GM18870 (cell line): ENCODE results near the gene STUM.
"Not testable (repeated sequence)": the region's sequence is repeated elsewhere in the genome, so short reads cannot be mapped to it uniquely, and the experiment has no call there.

Experiments
- ATAC-seq: cut with Tn5 transposase; IDR thresholded peaks from one replicate; pipeline ENCODE4 v1.9.1; 2021; ENCODE audit warnings: moderate library complexity; ENCODE audit not compliant: unreplicated experiment

STUM gene

DNA sequence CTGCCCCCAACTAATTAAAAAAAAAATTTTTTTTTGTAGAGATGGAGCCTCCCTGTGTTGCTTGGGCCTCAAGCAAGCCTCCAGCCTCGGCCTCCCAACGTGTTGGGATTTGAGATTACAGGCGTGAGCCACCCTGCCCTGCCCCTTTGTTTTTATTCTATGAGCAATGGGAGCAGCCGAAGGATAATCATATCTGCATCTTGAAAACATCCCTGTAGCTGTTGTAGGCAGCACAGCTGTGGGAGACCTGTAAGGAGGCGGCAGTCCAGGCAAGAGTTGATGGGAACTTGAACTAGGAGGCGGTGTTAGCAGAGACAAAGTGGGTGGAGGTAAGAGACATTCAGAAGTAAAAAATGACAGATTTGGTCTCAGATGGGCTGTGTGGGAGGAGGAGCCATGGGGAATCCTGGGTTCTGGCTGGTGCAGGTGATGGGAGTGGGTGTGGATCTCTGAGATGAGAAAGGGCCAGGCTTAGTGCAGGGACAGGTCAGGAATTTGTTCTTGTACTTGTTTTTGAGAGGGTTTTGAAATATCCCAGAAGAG is 31.3 kb downstream of the STUM start:
- ATAC-seq: no peak

DNA sequence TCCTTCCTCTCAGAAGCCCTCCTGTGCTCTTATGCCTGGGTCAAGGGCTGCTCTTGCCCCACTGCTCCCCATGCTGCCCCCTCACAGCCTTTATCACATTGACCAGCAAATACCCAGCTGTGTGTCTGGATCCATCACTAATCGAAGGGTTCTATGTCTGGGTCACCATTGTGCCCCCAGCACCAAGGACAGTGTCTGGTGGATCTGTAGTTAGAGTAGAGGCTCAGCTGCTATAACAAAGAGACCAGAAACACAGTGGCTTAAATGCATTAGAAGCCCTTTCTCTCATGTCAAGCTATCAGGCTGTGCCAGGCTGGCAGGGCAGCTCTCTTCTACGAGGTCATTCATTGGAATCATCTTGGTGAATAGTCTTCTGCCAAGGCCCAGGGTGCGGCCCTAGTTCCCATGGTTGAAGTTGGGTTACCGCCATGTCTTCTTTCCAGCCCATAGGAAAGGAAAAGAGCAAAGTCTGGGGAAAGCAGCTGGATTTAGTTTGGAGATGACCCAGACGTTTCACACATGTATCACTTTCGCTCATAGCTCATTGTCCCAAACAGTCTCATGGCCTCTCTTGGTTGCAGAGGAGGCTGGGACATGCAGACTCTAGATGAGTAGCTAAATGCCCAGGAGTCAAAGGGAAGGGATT is 32.2 kb downstream of the STUM start:
- no peak for ATAC-seq

- ATAC-seq: no peak
Observed at GRCh38 chr1:226581650-226582330, 33.2 kb downstream of the STUM start.

DNA sequence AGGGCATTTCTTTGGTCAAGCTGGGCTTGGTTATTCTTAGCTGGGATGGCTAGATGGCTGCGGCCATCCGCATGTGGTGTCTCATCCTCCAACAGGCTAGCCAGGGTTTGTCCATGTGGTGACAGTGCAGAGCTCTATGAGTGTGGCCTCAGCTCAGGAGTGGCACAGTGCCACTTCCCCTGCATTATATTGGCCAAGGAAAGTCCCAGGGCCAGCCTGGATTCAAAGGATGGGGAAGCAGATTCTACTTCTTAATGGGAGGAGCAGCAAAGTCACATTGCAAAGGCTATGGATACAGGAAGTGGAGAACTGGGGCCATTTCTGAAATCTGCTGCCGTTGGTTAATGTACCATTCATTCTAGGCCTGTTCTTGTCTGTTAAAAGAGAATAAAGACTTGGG is 34.4 kb downstream of the STUM start:
- ATAC-seq: no peak

GRCh38 chr1:226584164-226584563 is 35.6 kb downstream of the STUM start:
- ATAC-seq: no peak

GRCh38 chr1:226586116-226586515 is 37.6 kb downstream of the STUM start:
- ATAC-seq: no peak

GRCh38 chr1:226586650-226587422 is 38.3 kb downstream of the STUM start:
- no peak for ATAC-seq

GRCh38 chr1:226588484-226588883 is 39.9 kb downstream of the STUM start:
- ATAC-seq: no peak

DNA sequence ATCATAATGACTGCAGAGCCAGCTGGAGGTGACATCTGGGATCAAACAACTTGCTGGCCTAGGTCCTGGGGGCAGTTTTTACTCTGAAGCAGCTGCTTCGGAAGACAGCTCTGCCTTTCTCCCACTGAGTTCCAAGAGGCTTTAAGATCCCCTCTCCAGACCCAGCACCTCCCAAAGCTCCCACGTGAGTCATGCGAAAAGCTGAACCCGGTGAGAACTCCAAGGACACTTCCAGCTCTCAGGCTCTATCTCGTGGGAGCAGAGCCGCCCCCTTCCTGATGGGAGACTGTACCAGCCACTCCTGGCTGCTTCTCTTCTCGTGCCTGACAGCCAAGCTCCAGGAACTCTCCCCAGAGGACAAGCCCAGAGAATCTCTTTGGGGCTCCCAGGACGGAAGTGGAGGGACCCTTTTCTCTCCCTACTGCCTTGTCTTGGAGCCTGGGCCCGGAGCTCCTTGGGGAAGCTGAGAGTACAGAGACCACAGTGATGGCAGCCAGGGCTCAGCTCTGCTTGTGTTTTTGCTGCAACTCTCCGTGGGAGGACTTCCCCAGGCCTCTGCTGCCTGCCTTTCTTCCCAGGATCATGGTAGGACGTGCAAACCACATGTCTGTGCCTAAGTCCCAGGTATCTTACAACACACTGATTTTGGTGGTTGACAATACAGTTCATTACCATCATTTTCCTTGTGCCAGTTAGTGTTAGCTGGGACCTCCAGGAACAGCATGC is 40.6 kb downstream of the STUM start:
- ATAC-seq: no peak

DNA sequence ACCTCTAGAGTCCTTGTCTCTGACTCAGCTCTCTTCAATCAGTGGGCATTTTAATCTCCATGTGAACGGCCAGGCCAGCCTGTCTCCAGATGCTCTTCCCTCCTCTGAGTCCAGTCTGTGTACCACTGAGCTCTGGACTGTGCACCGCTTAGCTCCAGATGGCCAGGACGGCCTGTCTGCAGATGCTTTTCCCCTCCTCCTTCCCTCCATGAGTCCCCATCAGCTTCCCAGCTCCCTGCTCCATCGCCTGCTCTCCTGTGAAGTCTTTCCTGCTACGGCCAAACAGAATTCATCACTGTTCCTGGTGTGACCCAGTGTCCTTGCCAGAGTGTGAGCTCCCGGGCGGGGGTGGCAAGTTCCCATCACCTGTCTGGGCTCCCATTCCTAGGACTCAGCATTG is 42.0 kb downstream of the STUM start:
- no peak for ATAC-seq

DNA sequence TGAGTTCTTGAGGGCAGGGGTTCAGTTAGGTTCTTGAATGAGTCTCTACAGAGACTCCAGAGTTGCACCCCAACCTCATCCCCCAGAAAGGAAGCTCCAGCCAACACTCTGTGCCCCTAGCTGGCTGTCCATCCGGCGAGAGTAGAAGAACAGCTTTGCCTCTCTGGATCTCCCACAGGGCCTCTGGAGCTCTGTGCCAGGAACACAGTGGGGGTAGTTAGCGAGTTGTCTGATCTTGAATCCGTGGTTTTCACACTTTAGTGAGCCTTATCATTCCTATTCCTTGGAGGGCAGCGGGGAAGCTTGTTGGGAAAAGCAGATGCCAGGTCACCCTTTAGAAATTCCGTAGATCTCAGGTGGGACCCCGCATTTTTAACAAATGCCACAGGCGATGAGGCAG is 45.0 kb downstream of the STUM start:
- no peak for ATAC-seq

GRCh38 chr1:226596531-226597165 is 48.1 kb downstream of the STUM start:
- no peak for ATAC-seq

DNA sequence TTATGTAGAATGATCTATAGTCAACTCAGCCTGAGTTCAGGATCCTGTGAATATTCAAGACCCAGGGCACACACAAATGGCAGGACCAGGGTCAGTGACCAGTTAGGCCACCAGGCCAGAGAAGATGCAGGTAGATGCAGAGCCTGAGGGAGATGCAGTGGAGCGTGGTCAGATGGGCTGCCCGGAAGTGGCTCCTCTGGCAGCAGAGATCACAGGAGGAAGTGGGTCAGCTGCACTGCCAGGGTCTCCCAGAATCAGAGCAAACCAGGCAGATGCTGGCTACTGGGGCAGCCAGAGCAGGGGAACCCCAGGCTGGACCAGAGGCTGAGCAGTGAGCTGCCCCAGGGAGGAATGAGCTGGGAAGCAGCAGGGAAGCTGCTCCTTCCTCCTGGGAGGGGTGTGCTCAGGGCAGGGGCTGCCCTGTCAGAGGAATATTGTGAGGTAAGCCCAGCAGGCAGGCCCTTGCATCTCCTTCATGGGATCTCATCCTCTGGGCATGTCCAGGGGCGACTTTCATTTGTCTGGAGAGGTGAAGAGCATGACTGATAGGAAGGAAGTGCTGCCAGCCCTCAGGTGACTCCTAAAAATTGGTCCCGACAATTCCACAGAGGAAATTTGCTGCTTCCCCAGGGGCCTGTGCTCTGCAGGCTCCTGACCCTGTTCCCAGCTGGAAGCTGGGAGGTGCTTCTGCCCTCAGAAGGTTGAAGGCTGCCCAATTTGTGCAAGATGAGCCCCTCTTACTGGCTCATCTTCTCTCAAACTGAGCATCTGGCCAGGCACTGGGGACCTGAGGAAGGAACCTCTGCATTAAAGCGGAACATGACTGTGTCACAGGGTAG is 49.3 kb downstream of the STUM start:
- no peak for ATAC-seq

DNA sequence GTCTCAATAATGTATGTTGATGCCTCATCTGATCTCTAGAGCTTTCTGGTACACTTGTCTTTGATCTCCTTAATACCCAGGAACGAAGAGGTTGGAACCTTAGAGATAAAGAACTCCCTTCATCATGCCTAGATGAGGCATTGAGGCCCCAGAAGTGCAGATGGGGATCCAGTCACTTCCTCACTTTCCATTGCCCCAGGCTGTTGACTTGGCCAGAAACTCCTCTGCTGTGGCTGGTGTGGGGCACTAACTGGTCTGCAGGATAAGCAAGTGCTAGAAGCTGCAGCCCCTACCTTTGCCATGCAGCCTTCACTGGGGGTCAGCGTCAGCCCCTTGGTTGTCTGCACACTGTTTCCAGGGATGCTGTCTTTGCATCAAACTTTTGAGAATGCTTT is 49.9 kb downstream of the STUM start:
- no peak for ATAC-seq

GRCh38 chr1:226598955-226599354 is 50.4 kb downstream of the STUM start:
- ATAC-seq: not testable (repeated sequence)

- no peak for ATAC-seq
Observed at GRCh38 chr1:226599636-226600238, 51.2 kb downstream of the STUM start.

DNA sequence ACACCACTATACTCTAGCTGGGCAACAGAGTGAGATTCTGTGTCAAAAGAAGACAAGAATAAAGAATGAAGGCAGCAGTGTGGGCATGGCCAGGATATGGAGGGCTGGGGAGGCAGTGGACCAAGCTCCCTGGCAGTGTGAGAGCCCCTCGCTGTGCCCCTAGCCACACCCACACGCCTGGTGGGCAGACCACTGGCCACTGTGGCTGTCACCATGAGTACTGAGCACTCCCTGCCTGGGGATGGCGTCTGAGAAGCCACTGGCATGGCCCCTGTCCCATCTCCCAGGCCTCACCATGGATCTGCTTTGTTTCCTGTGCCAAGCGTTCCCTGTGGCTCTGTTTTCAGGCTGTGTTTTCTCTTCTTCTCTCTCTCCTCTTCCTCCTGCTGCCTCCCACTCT is 51.7 kb downstream of the STUM start:
- ATAC-seq: no peak

DNA sequence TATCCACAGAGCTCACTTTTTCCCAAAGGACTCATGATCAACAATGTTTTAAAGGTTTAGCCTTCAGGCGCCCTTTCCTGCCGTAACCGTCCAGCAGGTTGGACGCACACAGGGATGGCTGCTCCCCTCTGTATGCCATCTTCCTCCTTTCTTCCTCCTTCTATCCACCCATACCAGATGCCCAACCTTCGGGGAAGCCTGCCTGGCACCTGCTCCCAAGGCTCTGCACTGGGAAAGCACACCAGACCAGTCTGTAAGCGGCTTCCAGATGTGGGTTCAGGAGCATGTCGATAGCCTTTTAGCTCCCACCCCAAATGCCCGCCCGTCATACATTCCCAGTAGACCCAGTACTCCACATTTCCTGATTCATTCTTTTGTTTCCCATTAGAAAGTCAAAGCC is 52.9 kb downstream of the STUM start:
- ATAC-seq: no peak
